ENCODE data around the gene NOL8. TPM values are rescaled to one million over a fixed set of nuclear protein-coding genes. Genes with fewer than 3 reads are reported as not detected.

NOL8 gene
- total RNA-seq, 1 donor from 2014 or later, result 19.8 TPM

DNA sequence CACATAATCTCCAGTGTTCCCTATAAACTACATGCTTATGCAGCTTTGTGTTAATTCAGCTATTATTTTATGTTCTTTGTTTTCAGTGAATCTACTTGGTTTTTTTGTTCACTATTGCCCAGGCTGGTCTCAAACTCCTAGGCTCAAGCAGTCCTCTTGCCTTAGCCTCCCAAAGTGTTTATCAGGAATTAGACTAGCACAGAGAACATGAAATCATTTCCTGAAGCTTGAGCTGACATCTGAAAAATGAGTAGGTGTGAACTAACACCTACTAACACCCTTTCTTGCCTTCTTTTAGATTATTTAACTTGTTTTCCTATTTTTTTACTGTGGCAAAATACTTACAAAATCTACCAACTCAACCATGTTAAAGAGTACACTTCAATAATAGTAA, 25.6 kb upstream of the NOL8 start:
- no peak overlapping the region for H3K4me3 ChIP-seq (ENCODE audit: low read depth, low read length)
- DNase-seq (ENCODE audit: low read depth), result no peak
- TF ChIP-seq, protein P1, sequence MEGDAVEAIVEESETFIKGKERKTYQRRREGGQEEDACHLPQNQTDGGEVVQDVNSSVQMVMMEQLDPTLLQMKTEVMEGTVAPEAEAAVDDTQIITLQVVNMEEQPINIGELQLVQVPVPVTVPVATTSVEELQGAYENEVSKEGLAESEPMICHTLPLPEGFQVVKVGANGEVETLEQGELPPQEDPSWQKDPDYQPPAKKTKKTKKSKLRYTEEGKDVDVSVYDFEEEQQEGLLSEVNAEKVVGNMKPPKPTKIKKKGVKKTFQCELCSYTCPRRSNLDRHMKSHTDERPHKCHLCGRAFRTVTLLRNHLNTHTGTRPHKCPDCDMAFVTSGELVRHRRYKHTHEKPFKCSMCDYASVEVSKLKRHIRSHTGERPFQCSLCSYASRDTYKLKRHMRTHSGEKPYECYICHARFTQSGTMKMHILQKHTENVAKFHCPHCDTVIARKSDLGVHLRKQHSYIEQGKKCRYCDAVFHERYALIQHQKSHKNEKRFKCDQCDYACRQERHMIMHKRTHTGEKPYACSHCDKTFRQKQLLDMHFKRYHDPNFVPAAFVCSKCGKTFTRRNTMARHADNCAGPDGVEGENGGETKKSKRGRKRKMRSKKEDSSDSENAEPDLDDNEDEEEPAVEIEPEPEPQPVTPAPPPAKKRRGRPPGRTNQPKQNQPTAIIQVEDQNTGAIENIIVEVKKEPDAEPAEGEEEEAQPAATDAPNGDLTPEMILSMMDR (conservative IDR thresholded peaks at IDR 0.05; ENCODE audit: low read depth, low read length), result no peak

DNA sequence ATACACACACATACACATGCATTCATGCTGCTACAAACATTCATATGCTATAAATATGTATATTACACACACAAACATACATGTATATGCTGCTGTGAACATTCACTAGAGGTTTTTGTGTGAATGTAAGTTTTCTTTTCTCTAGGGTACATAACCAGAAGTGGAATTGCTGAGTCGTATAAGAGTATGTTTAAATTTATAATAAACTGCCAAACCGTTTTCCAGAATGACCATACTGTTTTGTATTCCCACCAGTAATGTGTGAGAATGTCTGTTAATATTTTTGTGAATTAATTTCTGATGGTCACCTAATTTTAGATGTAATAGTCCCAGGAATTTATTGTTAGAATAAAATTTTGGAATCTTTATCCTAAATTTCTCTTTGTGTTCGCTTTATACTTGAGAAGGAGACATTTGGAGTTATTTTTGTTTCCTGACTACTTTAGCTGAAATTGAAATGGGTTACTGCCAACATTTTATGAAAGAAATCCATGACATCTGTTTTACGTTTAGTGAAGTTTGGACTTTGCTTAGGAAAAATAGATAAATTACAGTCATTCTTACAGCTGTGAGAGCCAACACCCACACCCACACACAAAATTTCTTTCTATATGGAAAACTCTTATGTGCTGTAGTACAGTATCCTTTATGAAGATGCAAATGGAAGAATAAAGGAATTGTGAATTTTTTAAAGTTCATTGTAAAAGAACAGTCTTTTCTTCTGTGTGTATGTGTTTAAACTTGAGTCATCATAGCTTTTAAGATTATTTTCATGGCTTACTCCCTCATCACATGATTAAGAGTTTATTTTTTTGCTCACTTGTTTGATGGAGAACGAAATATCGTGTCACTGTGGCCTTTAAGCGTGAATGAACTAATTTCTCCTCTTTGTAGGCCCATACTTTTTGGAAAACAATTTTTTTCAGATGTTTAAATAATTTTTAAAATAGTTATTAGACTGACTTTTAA, 24.9 kb upstream of the NOL8 start:
- no peak overlapping the region for H3K4me3 ChIP-seq (ENCODE audit: low read depth, low read length)
- TF ChIP-seq, protein P1 (conservative IDR thresholded peaks at IDR 0.05; ENCODE audit: low read depth, low read length), result no peak
- no peak for DNase-seq (ENCODE audit: low read depth)

GRCh38 chr9:92345582-92345981, 20.4 kb upstream of the NOL8 start:
- DNase-seq (ENCODE audit: low read depth), result no peak
- TF ChIP-seq, protein P1 (conservative IDR thresholded peaks at IDR 0.05; ENCODE audit: low read depth, low read length), result no peak
- no peak overlapping the region for H3K4me3 ChIP-seq (ENCODE audit: low read depth, low read length)

DNA sequence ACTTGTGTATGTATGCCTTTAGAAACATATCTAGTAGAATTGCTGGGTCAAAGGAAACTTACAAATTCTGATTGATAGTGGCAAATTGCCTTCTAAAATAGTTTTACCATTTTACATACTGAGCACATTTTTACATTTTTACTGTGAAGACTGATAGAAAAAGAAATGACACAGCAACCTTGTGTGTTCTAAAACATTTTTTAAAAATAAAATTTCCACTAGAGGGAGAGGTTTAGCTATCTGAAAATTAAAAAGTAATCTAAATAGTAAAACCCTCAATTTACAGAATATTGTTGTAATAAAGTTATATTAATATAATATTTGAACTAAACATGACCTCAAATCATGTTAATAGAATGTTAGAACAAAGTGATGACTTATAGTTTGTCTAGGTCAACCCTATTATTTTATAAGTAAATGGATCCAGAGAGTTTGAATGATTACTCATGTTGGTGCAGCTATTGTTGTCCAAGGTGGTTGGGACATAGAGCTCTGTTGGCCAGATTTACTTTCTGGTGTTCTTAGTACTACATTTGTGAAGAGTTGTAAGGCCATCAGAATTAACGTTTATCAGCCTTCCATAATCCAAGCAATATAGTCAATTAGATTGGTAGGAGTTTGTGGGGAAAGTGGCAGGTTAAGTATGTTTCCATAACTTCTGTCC, 17.8 kb upstream of the NOL8 start:
- TF ChIP-seq, protein P1 (conservative IDR thresholded peaks at IDR 0.05; ENCODE audit: low read depth, low read length), result no peak
- H3K4me3 ChIP-seq (ENCODE audit: low read depth, low read length), result no peak overlapping the region
- DNase-seq (ENCODE audit: low read depth), result no peak

DNA sequence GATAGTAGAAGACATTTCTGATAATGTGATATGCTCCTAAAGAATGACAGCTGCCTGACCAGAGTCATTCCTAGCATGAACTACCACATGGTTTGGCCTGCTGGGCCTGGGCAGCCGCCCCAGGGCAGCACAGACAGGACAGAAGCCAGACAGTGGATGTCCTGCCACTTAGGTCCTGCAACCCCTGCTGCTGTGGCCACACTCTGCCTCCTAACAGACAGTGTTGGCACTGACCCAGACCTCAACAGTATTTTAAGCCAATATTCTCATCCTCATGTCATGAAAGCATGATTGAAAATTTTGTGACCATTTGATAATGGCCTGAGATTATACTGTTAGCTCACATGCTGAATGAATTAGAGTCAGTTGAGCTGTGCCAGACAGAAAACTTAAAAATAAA, 16.4 kb upstream of the NOL8 start:
- no peak for DNase-seq (ENCODE audit: low read depth)
- H3K4me3 ChIP-seq (ENCODE audit: low read depth, low read length), result no peak overlapping the region
- TF ChIP-seq, protein P1 (conservative IDR thresholded peaks at IDR 0.05; ENCODE audit: low read depth, low read length), result no peak

- no peak overlapping the region for H3K4me3 ChIP-seq (ENCODE audit: low read depth, low read length)
- no peak for DNase-seq (ENCODE audit: low read depth)
- TF ChIP-seq, protein P1 (conservative IDR thresholded peaks at IDR 0.05; ENCODE audit: low read depth, low read length), result no peak
Measured at GRCh38 chr9:92333282-92333634, 8.1 kb upstream of the NOL8 start.

Measured in epithelial cell of proximal tubule (primary cell).